IMR-90 (cell line): ENCODE measurements around the gene SRRM1. TPM values are rescaled to one million over a fixed set of nuclear protein-coding genes. Genes with fewer than 3 reads are reported as not detected.

Experiments
- ATAC-seq: fragments of 200-7000 bp; cut with Tn5 transposase; 2 replicates; pipeline ENCODE4 v1.9.1; 2020; ENCODE audit warnings: low read depth, mild to moderate bottlenecking, moderate library complexity
- BruUV-seq: library from RNA; stranded (reverse); fragments of 400-500 nt; replicated peaks from 2 replicates; lab custom pipeline; 2021; lab: Mats Ljungman, UMichigan
- CTCF ChIA-PET: fragments of 300-600 bp; formaldehyde crosslinking; extraction: SDS; loops from one replicate; lab custom pipeline; 2021; ENCODE audit warnings: antibody characterized with exemption; lab: Yijun Ruan, JAX
- POLR2A ChIA-PET: fragments of 300-600 bp; sonication (Branson Sonifier 250); formaldehyde crosslinking; loops from one replicate; lab custom pipeline; 2022; ENCODE audit warnings: antibody characterized with exemption; ENCODE audit not compliant: unreplicated experiment; lab: Charles Lee
- DNase-seq: peaks from one replicate; pipeline ENCODE4 v3.0.0; 2013
- H2AFZ ChIP-seq: replicated peaks from 2 replicates; pipeline ENCODE3; 2013; ENCODE audit warnings: low read length, mild to moderate bottlenecking; ENCODE audit not compliant: poor library complexity
- H2AK5ac ChIP-seq: 2 replicates; pipeline ENCODE4 v1.6.1; 2013; ENCODE audit warnings: low read depth, low read length, inconsistent platforms
- H2AK9ac ChIP-seq: replicated peaks from 2 replicates; pipeline ENCODE3; 2013; ENCODE audit warnings: mild to moderate bottlenecking, low read depth, low read length, moderate library complexity; ENCODE audit not compliant: poor library complexity
- H2BK120ac ChIP-seq: 2 replicates; pipeline ENCODE4 v1.6.1; 2013; ENCODE audit warnings: low read depth, low read length, inconsistent platforms
- H2BK15ac ChIP-seq: 3 replicates; pipeline ENCODE4 v1.6.1; 2013; ENCODE audit warnings: low read depth, low read length, inconsistent platforms
- H2BK20ac ChIP-seq: 2 replicates; pipeline ENCODE4 v1.6.1; 2013; ENCODE audit warnings: low read depth, mild to moderate bottlenecking, inconsistent platforms, low read length, moderate library complexity
- H2BK5ac ChIP-seq: 2 replicates; pipeline ENCODE4 v1.6.1; 2013; ENCODE audit warnings: mild to moderate bottlenecking, low read depth, low read length, inconsistent platforms; ENCODE audit not compliant: poor library complexity, severe bottlenecking
- H3K14ac ChIP-seq: replicated peaks from 2 replicates; pipeline ENCODE4 v1.6.1; 2013; ENCODE audit warnings: low read depth, low read length, inconsistent platforms
- H3K18ac ChIP-seq: 2 replicates; pipeline ENCODE4 v1.6.1; 2013; ENCODE audit warnings: low read depth, low read length, control low read depth
- H3K23ac ChIP-seq: 2 replicates; pipeline ENCODE4 v1.6.1; 2013; ENCODE audit warnings: low read depth, low read length, inconsistent platforms
- H3K27ac ChIP-seq: 2 replicates; pipeline ENCODE4 v1.5.1; 2013; ENCODE audit warnings: mild to moderate bottlenecking, control low read depth, low read length; ENCODE audit not compliant: insufficient read depth
- H3K27me3 ChIP-seq: 2 replicates; pipeline ENCODE4 v1.6.1; 2013; ENCODE audit warnings: low read length; ENCODE audit not compliant: control insufficient read depth, insufficient read depth
- H3K36me3 ChIP-seq: 2 replicates; pipeline ENCODE4 v1.6.1; 2013; ENCODE audit warnings: low read length, mixed read lengths; ENCODE audit not compliant: control insufficient read depth, insufficient read depth
- H3K4ac ChIP-seq: 2 replicates; pipeline ENCODE4 v1.6.1; 2013; ENCODE audit warnings: low read depth, low read length, inconsistent platforms
- H3K4me1 ChIP-seq: 2 replicates; pipeline ENCODE4 v1.6.1; 2013; ENCODE audit warnings: low read length, mixed read lengths; ENCODE audit not compliant: control insufficient read depth, insufficient read depth
- H3K4me2 ChIP-seq: 2 replicates; pipeline ENCODE4 v1.6.1; 2013; ENCODE audit warnings: low read depth, mild to moderate bottlenecking, control low read depth, low read length, moderate library complexity
- H3K4me3 ChIP-seq: 2 replicates; pipeline ENCODE4 v1.5.1; 2013; ENCODE audit warnings: low read depth, mild to moderate bottlenecking, control low read depth, low read length, moderate library complexity; ENCODE audit not compliant: insufficient read depth
- H3K56ac ChIP-seq: 2 replicates; pipeline ENCODE4 v1.6.1; 2013; ENCODE audit warnings: low read length, inconsistent platforms; ENCODE audit not compliant: insufficient read depth; ENCODE audit errors: extremely low read depth
- H3K79me1 ChIP-seq, 2 experiments: 2 replicates each; pipeline ENCODE4 v1.6.1; 2013; ENCODE audit warnings: low read length in 2 of 2, inconsistent platforms in 1 of 2, low read depth in 1 of 2
- H3K9ac ChIP-seq: 2 replicates; pipeline ENCODE4 v1.6.1; 2013; ENCODE audit warnings: low read depth, low read length, control low read depth
- H3K9me1 ChIP-seq: 2 replicates; pipeline ENCODE4 v1.6.1; 2013; ENCODE audit warnings: low read length, inconsistent platforms; ENCODE audit not compliant: insufficient read depth
- H3K9me3 ChIP-seq: 2 replicates; pipeline ENCODE4 v1.6.1; 2013; ENCODE audit warnings: low read length; ENCODE audit not compliant: control insufficient read depth, insufficient read depth
- H4K20me1 ChIP-seq: 2 replicates; pipeline ENCODE4 v1.6.1; 2013; ENCODE audit warnings: low read length, inconsistent platforms; ENCODE audit not compliant: insufficient read depth
- H4K5ac ChIP-seq: 2 replicates; pipeline ENCODE4 v1.6.1; 2013; ENCODE audit warnings: mild to moderate bottlenecking, low read depth, low read length, control low read depth
- H4K8ac ChIP-seq, 2 experiments: 2 replicates each; pipeline ENCODE4 v1.6.1; 2013; ENCODE audit warnings: low read depth in 2 of 2, low read length in 2 of 2, control low read depth in 1 of 2, inconsistent platforms in 1 of 2
- H4K91ac ChIP-seq: 2 replicates; pipeline ENCODE4 v1.6.1; 2013; ENCODE audit warnings: low read depth, low read length, inconsistent platforms; ENCODE audit not compliant: insufficient read depth
- BHLHE40 ChIP-seq: fragments of 150-350 bp; IDR thresholded peaks from 2 replicates; pipeline ENCODE4 v1.6.1; 2016; ENCODE audit warnings: mild to moderate bottlenecking, low read depth, low read length
- CEBPB ChIP-seq: IDR thresholded peaks from 2 replicates; pipeline ENCODE4 v1.6.1; 2012; ENCODE audit warnings: low read depth, low read length, improper control_type of control experiment
- CHD1 ChIP-seq: IDR thresholded peaks from 2 replicates; pipeline ENCODE4 v1.6.1; 2012; ENCODE audit warnings: low read depth, low read length, improper control_type of control experiment
- CTCF ChIP-seq: conservative IDR thresholded peaks from 2 replicates; pipeline ENCODE4 v1.5.1; 2012; ENCODE audit warnings: mild to moderate bottlenecking, low read depth, low read length, improper control_type of control experiment
- ELK1 ChIP-seq: fragments of 150-350 bp; IDR thresholded peaks from 2 replicates; pipeline ENCODE4 v1.6.1; 2016; ENCODE audit warnings: low read depth, mild to moderate bottlenecking, low read length, moderate library complexity, borderline replicate concordance
- FOS ChIP-seq: fragments of 150-350 bp; IDR thresholded peaks from 2 replicates; pipeline ENCODE4 v1.6.1; 2016; ENCODE audit warnings: low read depth, low read length
- MAFK ChIP-seq: IDR thresholded peaks from 2 replicates; pipeline ENCODE4 v1.6.1; 2012; ENCODE audit warnings: low read depth, low read length, improper control_type of control experiment
- MAZ ChIP-seq: IDR thresholded peaks from 2 replicates; pipeline ENCODE4 v1.6.1; 2012; ENCODE audit warnings: low read depth, mild to moderate bottlenecking, low read length, improper control_type of control experiment, moderate library complexity, borderline replicate concordance
- MXI1 ChIP-seq: IDR thresholded peaks from 2 replicates; pipeline ENCODE4 v1.6.1; 2012; ENCODE audit warnings: low read depth, mild to moderate bottlenecking, low read length, moderate library complexity, borderline replicate concordance
- NFE2L2 ChIP-seq: fragments of 150-350 bp; IDR thresholded peaks from 2 replicates; pipeline ENCODE4 v1.6.1; 2016; ENCODE audit warnings: low read depth, mild to moderate bottlenecking, low read length
- POLR2A ChIP-seq: IDR thresholded peaks from 2 replicates; pipeline ENCODE4 v1.6.1; 2012; ENCODE audit warnings: mild to moderate bottlenecking, low read depth, low read length
- RAD21 ChIP-seq: IDR thresholded peaks from 2 replicates; pipeline ENCODE4 v1.6.1; 2012; ENCODE audit warnings: low read length, improper control_type of control experiment
- RCOR1 ChIP-seq: IDR thresholded peaks from 2 replicates; pipeline ENCODE4 v1.6.1; 2012; ENCODE audit warnings: mild to moderate bottlenecking, low read length, improper control_type of control experiment; ENCODE audit not compliant: insufficient replicate concordance
- RFX5 ChIP-seq: IDR thresholded peaks from 2 replicates; pipeline ENCODE4 v1.8.0; 2012; ENCODE audit warnings: low read depth, mild to moderate bottlenecking, low read length, moderate library complexity
- SMC3 ChIP-seq: fragments of 150-350 bp; IDR thresholded peaks from 2 replicates; pipeline ENCODE4 v1.6.1; 2016; ENCODE audit warnings: low read depth, mild to moderate bottlenecking, antibody characterized with exemption, low read length, moderate library complexity
- WGBS, 2 experiments: methylation state at CpG; one replicate each; pipeline versions ENCODE4 v1.1.5 to v1.1.7; 2013; ENCODE audit warnings: missing lambda C conversion rate in 2 of 2; ENCODE audit not compliant: insufficient read length in 1 of 2; ENCODE audit errors: extremely low coverage in 2 of 2; 5-methylcytosine and 5-hydroxymethylcytosine counted together
- dilution Hi-C: fragments of 300-500 bp; cut with HindIII; formaldehyde crosslinking; loops from one replicate; pipeline ENCODE4 v1.14.3; 2018; ENCODE audit warnings: low sequenced_read_pairs; ENCODE audit not compliant: unreplicated experiment
- in situ Hi-C: fragments of 300-500 bp; cut with MboI; formaldehyde crosslinking; loops from 3 replicates; pipeline ENCODE4 v1.14.3; 2019; ENCODE audit warnings: low sequenced_read_pairs, inconsistent platforms, mixed read lengths
- intact Hi-C: fragments of 100-400 bp; cut with micrococcal nuclease; formaldehyde crosslinking; loops from 2 replicates; pipeline ENCODE4 v1.10.0; 2022
- polyA plus RNA-seq, 3 experiments: library from polyadenylated mRNA; depleted of rRNA; stranded (reverse); fragments of >200 nt; gene quantifications; 2 replicates each; pipeline ENCODE4 v1.2.3, GENCODE V29; 2012; ENCODE audit warnings: low replicate concordance in 1 of 3
- total RNA-seq: library from RNA; depleted of rRNA; stranded (reverse); fragments of >200 nt; gene quantifications from 2 replicates; pipeline ENCODE4 v1.2.3, GENCODE V29; 2012
- TF ChIP-seq, protein P1 (sequence below): fragments of 150-350 bp; IDR thresholded peaks from 2 replicates; pipeline ENCODE4 v1.6.1; 2017; ENCODE audit warnings: mild to moderate bottlenecking, antibody characterized with exemption, low read length, low read depth

SRRM1 gene
- total and polyA plus RNA-seq, 2 of the 4 experiments (the other 2 are of a cell fraction) = 13.6 to 94.1 TPM

DNA sequence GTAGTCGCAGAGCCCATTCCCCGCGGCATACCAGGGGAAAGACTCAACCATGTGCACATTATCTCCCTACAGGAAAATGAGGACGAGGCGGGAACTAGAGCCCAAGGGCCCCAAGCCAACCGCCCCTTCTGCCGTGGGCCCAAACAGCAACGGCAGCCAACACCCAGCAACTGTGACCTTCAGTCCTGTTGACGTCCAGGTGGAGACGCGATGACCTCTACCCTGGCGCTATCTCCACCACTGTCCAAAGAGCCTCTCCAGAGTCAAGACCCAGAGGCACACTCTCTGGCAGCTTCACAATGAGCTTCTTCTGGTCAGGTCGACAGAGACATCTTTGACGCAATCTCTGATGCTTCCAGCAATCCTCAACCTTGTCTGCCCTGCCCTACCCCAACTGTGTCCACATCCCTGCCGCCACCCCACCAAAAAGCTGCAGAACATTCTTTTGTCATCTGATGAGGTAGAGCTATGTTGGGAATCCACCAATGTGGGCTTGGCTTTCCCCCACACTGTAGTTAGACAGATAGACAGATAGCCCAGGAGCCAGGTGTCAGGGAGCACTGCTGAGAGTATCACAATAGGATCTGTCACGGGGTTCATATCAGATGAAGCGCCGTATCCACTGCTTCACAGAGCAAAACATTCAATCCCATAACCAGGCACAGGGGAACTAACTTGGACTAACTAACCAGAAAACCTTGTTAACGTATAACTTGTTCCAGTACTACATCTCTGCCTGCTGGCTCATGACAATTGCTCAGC, 37.4 kb upstream of the SRRM1 start:
- 67% methylated on average over 8 of the region's 19 CpGs; no CpG with 5 or more reads in 1 of the 2 experiments for WGBS, 2 experiments
- Histone ChIP-seq H3K4me3 (no peak overlapping the region), H3K4ac (no peak overlapping the region), H2AK9ac (no peak overlapping the region), H2AFZ (no peak overlapping the region), H3K14ac (no peak overlapping the region), H3K4me2 (no peak overlapping the region), H4K91ac (no peak overlapping the region), H2BK20ac (no peak overlapping the region), H4K5ac (no peak overlapping the region), H3K27me3 (peaks cover 21% of the 10 kb centered on the region), H3K9ac (no peak overlapping the region), H2AK5ac (no peak overlapping the region), H3K79me1 (no peaks in the 10 kb centered on the region), H2BK15ac (no peak overlapping the region), H4K20me1 (no peaks in the 10 kb centered on the region), H3K4me1 (peaks cover 2% of the 10 kb centered on the region; the same call in 1 of the 2 replicates), H3K56ac (no peak overlapping the region), H2BK5ac (no peak overlapping the region), H3K18ac (no peak overlapping the region), H3K9me3 (no peaks in the 10 kb centered on the region), H3K36me3 (no peaks in the 10 kb centered on the region), H3K27ac (no peak overlapping the region), H4K8ac (no peak overlapping the region), H3K23ac (no peak overlapping the region), H2BK120ac (no peak overlapping the region), H3K9me1 (no peaks in the 10 kb centered on the region)
- dilution Hi-C loops = no loop called here
- ChIA-PET POLR2A (no interaction called here), CTCF (no interaction called here)
- in situ Hi-C loops = no loop called here
- no peak for ATAC-seq
- TF ChIP-seq NFE2L2 (no peak), MXI1 (no peak), ELK1 (no peak), BHLHE40 (no peak), CHD1 (no peak), RFX5 (no peak), MAFK (no peak), RCOR1 (no peak), SMC3 (no peak), RAD21 (no peak), MAZ (no peak), FOS (no peak), POLR2A (no peak), CTCF (no peak), CEBPB (no peak)
- TF ChIP-seq, protein P1, sequence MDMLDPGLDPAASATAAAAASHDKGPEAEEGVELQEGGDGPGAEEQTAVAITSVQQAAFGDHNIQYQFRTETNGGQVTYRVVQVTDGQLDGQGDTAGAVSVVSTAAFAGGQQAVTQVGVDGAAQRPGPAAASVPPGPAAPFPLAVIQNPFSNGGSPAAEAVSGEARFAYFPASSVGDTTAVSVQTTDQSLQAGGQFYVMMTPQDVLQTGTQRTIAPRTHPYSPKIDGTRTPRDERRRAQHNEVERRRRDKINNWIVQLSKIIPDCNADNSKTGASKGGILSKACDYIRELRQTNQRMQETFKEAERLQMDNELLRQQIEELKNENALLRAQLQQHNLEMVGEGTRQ = no peak
- DNase-seq = no peak
- no TSS peak for BruUV-seq
- intact Hi-C loops = no loop called here
